NCI-H345 (cell line): ENCODE results near the gene GOSR2.
"Not testable (repeated sequence)": the region's sequence is repeated elsewhere in the genome, so short reads cannot be mapped to it uniquely, and the experiment has no call there.

Source experiments
- DNase-seq: peaks from one replicate; lab custom pipeline; 2025; lab: John Stamatoyannopoulos, UW

Gene GOSR2

GRCh38 chr17:46964315-46965265, 41.6 kb downstream of the GOSR2 start:
- no peak for DNase-seq

- DNase-seq = no peak
Observed at GRCh38 chr17:46968224-46968834, 45.4 kb downstream of the GOSR2 start.

GRCh38 chr17:46968896-46969295, 45.9 kb downstream of the GOSR2 start:
- DNase-seq = no peak

GRCh38 chr17:46971647-46972300, 48.8 kb downstream of the GOSR2 start:
- no peak for DNase-seq

- no peak for DNase-seq
Observed at GRCh38 chr17:46972346-46972745, 49.4 kb downstream of the GOSR2 start.

- DNase-seq = peak; percentile 43
Observed at GRCh38 chr17:46974086-46974485, 51.1 kb downstream of the GOSR2 start.

GRCh38 chr17:46975287-46975686, 52.3 kb downstream of the GOSR2 start:
- DNase-seq = no peak

GRCh38 chr17:46976626-46977270, 53.8 kb downstream of the GOSR2 start:
- DNase-seq = no peak

GRCh38 chr17:46977348-46977747, 54.4 kb downstream of the GOSR2 start:
- peak; percentile 39 for DNase-seq

- no peak for DNase-seq
Observed at GRCh38 chr17:46977750-46978488, 55.0 kb downstream of the GOSR2 start.

- DNase-seq = no peak
Observed at GRCh38 chr17:46978489-46979146, 55.7 kb downstream of the GOSR2 start.

- peak; percentile 58 for DNase-seq
Observed at GRCh38 chr17:46979147-46979863, 56.3 kb downstream of the GOSR2 start, which contains the start of gene RPRML. RPRML (minus strand) TSS chr17:46979253; CDS start chr17:46979007, 246 bp downstream.

GRCh38 chr17:46982577-46982976, 59.6 kb downstream of the GOSR2 start:
- DNase-seq = no peak

GRCh38 chr17:46983782-46984181, 60.8 kb downstream of the GOSR2 start:
- DNase-seq = no peak

- no peak for DNase-seq
Observed at GRCh38 chr17:46984341-46984740, 61.4 kb downstream of the GOSR2 start.

GRCh38 chr17:46984892-46985291, 61.9 kb downstream of the GOSR2 start:
- DNase-seq = no peak

GRCh38 chr17:46986366-46986765, 63.4 kb downstream of the GOSR2 start:
- no peak for DNase-seq

- not testable (repeated sequence) for DNase-seq
Observed at GRCh38 chr17:46987927-46988326, 65.0 kb downstream of the GOSR2 start.

GRCh38 chr17:46989637-46990431, 66.9 kb downstream of the GOSR2 start:
- no peak for DNase-seq
